ENCODE results near the gene RPS6KA5.

- TF ChIP-seq EZH2phosphoT487 (IDR thresholded peaks at IDR 0.05; ENCODE audit: borderline replicate concordance, low read length): no peak
- TF ChIP-seq CTCF (conservative IDR thresholded peaks at IDR 0.05; ENCODE audit: low read depth, low read length): no peak
Observed at GRCh38 chr14:91090743-91091142, 30.3 kb upstream of the RPS6KA5 start.

All from PC-3 (cell line).